Measurements from ENCODE around the gene PABPC1L.

Gene PABPC1L

DNA sequence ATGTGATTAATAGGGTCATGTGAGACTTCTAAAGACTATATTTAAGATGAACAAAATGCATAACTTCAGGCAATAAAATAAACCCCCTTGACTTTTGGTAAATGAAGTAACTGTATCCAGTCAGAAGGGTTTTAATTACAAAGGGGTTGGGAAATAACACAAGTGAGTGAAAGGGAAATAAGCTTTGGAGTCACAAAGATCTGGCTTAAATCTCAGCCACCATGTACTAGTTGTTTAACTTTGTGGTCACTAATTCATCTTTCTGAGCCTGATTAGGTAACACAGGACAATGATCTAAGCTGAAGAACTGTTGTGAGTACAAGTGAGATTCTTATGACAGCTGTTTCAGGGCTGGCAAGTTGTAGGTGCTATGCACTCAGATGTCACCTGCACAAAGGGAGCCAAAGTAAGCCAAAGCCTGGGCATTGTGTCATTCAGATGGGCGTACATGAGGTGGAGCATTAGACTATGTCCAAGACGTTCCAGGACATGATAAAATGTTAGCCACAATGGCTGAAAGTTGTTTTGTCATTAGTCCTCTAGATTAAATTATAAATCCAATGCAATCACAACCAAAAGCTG, 36.5 kb downstream of the PABPC1L start:
- DNase-seq = no peak

DNA sequence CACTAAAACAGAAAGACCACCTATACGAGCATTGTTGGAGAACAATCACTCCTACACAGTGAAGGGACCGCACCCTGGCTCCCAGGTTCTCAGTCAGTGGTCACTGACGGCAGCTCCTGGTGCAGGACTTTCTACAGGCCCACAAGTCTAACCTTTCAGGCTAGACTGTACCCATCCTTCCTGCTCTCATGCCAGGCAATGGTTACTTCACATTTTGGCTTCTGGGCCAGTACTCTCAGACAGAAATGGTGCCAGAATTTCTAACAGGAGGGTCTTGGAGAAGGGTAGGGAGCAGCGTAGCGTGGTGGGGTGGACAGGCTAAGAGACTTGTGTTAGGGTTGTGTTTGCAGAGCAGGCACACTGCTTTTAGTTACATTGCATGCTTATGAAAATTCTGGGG, 38.2 kb downstream of the PABPC1L start:
- no peak for DNase-seq

DNA sequence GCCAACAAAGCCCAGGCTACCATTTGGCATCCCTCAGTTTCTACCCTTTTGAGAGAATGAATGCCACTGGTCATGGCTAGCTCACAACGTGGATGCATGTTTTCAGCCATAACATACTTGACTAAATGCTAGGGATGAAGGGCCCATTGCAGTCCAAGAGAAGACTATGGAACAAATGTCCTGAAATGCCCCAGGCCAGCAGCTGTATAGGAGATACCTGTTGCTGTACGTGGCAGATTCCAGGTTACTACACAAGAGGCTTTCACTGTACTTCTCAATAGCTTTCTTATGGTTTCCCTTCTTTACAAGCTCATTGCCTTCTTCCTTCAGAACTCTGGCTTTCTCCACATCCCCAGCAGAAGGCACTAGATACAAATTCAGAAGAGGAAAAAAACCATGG, 38.7 kb downstream of the PABPC1L start:
- DNase-seq = no peak

DNA sequence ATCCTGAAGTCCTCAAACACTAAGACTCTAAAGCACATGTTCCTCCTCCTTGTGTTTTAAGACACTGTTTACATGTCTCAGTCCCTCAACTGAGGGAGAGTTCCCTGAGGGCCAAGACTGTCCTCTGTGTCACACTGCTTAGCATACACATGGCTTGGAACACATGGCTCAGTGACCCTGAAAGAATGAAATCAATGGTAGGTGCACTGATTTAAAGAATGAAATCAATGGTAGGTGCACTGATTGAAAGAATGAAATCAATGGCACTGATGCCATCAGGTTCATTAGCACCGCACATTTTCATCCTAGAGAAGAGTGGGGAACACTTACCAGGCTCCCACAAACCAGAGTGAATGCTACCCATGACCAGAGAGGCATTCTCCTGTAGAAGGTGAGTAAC, 40.5 kb downstream of the PABPC1L start:
- DNase-seq = no peak

DNA sequence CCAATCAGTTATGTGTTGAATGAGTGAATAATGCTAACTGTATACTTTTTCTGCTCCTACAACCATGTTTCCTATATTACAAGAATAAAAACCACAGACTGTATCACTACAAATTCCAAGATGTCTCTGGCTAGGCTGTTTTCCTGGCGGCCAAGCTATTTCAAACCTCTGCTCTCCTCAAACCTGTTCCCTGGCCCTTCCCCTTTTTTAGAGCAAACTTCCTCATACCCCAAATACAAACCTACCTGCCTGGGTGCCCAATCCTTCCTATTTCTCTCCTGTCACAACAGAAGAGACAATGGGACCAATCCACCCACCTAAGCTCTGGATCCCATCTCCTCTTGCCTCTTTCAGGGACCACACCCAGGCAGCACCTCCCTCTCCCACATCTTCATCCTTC, 42.9 kb downstream of the PABPC1L start:
- no peak for DNase-seq

DNA sequence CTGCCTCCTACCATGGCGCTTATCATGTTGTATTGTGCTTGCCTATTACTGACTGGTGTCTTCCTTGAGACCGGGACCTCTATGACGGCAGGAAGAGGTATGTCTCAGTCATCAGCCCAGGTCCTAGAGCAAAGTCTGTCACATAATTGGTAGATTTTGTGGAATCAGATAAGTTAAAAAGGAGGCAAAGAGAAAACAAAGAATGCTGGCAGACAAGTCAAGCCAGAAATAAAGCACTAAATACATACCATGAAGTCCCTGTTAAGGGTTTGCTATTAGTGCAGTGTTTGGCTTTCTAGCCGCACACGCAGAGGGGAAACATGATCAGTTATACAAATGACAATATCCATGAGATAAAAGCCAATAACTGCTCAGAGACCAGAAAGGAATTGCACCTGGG, 44.4 kb downstream of the PABPC1L start:
- no peak for DNase-seq

DNA sequence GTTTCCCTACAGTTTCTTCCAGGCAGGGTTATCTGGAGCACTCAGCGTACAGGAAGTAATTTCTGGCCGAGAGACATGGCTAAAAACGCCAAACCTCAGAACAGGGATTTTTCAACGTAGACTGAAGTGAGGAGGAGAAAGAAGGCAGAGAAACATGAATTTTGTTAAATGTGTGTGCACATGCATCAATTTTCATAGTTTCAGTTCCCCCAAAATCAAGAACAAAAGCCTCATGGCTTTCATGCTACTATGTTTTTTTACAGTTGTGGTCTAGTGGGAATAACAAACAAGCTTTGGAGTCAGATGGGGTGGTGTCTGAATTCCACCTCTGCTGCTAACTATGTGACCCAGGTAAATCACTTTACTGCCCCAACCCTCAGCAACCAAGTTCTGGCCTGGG, 45.4 kb downstream of the PABPC1L start:
- no peak for DNase-seq

DNA sequence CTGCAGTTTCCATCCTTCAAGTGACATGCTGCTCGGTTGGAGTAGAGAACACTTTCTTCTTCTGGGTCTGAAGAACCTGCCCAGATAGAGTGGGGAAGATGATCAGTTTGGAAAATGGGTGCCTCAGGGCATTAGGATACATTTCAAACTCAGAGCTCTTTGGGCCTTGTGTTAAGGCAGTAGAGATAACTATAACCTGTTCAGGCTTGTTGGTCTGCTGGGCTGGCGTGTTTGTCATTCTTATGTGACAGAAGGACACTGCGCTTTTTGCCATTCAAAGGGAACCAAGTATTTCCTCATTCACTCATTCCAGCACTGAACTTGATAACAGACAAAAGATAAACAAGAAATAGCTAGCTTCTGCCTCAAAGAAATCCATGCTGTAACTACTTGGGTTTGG, 46.5 kb downstream of the PABPC1L start:
- DNase-seq = no peak

DNA sequence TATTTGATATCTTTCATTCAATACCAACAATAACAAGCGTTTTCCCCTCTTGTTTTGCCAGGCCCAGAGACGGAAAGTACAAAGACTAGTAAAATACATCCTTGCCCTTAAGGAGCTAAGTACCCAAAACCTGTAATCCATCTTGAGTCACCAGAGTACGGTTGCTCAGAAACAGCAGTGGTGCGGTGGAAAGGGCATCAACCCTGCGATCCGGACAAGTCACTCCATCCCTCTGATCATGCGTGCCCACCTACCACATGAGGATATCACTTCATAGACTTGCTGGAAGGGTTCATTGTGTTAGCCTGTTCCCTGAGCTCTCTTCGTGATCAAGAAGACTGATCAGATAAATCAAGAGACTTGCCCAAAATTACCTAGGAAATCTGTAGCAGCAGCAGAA, 48.4 kb downstream of the PABPC1L start:
- no peak for DNase-seq

DNA sequence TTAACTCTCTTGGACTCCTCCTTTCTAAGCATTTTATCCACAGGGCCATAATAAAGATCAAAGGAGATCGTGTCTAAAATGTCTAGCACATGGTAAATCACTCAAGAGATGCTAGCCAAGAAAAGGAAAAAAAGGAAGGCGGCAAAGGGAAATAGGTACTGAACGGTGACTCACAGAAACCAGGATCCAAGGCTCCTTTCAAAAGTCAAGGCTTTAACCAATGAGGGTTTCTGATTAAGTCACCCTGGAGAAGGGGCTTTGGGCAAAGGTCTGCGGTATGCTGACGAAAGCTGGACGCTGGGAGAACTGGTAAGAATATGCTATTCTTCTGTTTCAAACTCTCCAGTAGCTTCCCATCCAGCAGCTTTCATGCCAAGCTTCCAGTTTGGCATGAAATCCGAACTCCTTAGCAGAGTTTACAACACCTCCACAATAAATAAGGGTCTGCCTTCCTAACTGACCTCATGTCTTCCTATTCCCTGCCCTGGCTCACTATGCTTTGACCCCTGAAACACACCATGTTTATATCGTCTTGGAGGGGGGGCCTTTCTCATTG, 49.3 kb downstream of the PABPC1L start:
- DNase-seq = no peak

DNA sequence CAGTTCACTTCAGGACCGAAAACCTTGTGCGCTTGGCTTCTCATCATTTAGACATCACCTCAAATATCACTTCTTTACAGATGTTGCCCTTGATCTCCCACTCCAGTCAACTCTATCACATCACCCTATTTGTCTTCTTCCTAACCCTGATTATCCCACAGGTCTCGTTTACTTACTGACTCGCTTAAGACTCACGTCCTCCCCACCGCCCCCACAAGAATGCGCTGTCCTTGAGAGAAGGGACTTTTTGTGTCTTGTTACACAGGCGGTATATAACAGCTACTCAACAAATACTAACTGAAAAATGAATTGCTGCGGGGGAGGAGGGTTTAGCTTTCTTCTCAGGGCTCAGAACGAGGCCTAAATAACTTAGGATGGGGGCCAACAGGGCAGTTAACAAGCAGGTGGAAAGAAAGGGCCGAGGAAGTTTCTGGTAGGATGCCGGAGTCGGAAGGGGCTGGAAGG, 49.8 kb downstream of the PABPC1L start:
- DNase-seq = no peak

DNA sequence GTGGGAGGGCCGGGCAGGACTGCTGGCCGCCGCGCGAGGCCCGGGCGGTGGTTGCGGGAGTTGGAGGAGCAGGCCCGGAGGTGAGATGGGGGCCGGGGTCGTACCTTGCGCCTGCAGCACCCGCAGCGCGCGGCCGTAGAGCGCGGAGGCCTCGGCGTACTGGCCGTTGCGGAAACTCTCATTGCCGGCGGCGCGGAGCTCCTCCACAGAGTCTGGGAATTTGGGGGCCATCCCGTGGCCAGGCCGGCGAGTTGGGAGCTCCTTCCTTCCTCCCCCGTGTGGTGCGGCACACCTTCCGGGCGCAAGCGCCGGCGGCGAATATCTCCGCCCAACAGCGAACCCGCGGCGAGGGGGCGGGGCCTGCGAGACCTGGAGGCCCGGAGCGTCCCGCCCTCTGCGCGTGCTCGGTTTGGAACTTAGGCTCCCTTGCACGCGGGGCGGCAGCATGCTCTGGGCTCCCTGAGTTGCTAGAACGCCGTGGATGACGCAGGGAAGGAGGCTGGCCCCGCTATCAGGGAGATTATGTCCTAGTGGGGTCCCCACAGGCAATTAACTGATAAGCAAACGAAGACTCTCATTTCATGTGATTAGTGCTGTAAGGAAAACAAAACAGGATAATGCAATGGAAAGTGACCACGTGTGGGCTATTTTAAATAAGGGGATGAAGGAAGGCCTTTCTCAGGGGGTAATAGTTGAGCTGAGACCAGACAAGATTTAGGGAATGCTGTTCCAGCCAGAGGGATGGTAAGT, 50.4 kb downstream of the PABPC1L start, which contains the start of gene TOMM34:
TOMM34 (minus strand) TSS at position 295 of the 750 bp plus-strand sequence; CDS start at position 231, 64 bp downstream.
- peak; percentile 76 to 80 for DNase-seq

DNA sequence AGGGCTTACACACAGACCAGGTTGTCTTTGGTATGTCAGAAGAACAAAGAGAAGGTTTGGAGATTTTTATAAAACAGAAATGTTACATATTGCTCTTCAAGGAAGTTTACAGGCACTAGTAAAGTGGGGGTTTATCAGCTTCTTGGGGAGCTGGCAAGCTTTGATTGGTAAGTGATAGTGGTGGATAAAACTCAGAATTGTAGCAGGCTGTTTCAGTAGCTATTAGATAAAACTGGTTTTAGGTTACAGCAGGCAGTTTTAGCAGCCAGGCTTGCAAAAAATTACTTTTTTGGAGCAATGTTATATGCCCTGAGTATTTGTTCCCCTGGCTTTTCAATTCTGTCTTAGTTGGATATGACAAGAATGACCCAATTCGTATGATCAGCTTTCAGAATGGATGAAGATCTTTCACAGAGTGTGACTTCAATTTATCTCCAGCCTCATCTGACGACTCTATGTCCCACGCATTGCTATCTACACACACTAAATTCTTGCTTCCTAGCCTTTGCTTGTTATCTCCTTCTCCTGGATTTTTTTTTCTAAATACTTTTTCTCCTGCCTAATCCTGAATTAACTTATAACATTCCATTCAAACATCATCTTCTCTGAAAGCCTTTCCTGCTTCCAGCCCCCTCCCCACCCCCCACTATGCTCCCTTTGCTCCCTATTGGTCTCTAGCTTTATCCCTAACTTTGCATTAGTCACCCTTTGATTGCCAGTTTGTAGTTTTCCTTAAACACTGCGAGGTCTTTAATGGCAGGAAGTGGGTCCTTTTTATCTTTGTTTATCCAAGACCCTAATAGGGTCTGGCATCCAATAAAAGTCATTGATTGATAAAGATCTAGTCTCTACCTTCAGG, 51.4 kb downstream of the PABPC1L start:
- no peak for DNase-seq

DNA sequence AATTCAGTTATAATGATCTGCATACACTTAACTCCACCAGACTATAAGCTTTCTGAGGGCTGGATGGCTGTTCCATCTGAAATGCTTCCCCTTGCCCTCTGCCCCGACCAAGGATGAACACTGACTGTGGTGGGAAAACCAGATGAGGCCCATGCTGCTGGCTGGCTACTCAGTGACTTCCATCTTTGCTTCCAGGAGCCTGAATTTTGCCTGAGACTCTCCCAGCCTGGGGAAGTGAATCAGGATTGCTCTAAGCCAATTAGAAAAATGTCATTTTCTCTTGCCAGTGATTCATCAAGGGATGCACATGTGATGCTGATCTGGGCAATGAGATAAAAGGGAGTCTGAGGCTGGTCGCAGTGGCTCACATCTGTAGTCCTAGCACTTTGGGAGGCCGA, 52.0 kb downstream of the PABPC1L start:
- no peak for DNase-seq

DNA sequence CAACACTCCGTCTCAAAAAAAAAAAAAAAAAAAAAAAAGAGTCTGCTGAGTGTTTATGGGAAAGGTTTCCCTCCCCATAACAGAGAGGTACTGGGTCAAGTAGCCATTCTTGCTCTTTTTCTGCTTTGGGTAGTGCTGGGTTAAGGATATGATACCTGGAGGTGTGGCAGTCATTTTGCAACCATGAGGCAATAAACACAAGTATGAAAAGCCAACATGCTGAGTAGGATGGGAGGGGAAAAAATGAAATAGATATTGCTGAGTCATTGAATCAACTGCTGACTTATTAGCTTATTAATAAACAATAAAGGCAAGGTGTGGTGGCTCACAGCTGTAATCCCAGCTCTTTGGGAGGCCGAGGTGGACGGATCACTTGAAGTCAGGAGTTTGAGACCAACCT, 52.6 kb downstream of the PABPC1L start:
- DNase-seq = no peak

DNA sequence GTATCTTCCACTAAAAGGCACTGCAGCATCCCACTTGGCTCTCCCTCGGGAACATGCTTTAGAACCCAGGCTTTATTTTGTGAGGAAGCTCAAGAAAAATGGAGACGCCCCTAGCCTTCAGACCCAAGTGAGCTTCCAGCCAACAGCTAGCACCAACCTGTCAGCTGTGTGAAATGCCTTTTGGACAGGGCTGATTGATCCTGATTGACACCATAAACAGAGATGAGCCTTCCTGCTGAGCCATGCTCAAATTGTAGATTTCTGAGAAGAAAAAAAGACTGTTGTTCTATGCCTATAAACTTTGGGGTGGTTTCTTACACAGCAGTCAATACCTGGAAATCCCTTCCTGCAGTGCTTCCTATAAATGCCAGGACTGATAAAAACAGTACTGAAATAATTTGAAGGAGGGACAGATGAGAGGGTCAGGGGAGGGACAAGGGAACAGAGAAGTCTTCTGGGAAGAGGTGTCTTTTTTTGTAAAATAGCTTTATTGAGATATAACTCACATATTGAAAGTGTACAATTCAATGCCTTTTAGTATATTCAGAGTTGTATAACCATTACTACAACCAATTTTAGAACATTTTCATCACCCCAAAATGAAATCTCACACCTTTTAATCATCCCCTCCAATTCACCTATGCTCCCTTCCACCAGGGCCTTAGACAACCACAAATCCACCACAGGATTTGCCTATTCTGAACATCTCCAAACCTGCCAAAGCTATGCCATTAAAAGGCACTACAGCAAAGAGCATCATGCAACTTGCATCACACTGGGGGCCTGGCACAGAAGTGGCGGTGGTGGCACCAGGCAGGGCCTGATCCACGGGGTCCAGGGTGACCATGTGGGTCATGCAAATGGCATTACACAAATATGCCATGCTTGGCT, 53.7 kb downstream of the PABPC1L start:
- DNase-seq = no peak

DNA sequence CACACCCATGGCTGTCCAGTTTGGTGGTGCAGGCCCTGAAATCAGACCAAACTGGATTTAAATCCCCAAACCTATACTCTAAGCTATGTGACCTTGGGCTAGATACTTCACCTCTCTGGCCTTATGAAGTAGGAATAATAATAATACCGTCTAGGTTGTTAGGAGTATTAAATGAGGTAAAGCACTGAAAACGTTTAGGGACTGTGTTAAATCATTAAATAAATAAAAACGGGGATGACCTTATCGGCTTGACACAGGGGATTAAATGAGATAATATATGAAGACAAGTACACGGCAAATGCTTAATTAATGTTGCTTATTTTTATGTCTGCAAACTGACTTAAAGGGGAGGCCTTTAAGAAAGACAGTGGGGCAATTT, 55.8 kb downstream of the PABPC1L start:
- DNase-seq = no peak

DNA sequence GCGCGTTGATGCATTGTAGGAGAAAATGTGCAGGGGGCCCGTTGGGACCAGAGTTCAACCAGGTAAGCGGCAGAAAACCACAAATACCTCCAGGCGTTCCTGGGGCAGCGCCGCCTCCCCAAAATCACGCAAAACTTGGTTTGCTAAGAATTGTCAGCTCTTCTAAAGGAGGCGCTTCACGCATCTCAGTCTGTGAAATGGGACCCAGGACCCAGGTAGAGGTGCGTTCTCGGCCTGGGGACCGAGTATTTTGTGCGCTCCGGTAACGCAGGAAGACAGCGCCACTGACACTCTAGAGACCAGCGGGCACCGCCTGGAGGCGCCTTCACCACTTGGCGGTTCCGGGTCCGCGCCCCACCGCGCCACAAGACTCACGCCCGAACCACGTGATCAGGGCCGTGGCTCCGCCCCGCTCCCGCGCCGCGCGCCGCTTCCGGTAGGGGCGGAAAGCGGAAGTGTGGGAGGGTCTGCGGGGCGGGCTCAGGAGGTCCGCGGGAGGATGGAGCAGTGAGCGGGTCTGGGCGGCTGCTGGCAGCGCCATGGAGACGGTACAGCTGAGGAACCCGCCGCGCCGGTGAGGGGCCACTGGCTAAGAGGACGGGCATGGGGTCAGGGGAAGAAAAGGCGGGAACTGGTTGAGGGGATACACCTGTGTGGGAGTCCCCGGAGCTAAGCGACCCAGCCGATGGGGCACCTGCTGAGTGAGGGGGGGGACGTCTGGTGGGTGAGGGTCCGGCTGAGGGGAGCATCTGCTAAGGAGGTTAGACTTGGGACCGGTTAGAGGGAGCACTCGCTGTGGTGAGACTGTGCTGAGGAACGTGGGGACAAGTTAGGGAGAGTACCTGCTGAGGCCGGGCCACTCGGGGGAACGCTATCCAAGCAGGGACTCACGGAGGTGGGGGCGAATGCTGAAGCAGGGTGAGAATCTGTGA, 56.4 kb downstream of the PABPC1L start, which contains the start of gene STK4:
STK4 (plus strand) TSS at position 483 of the 932 bp plus-strand sequence; CDS start at position 540, 57 bp downstream.
- peak; percentile 83 to 84 for DNase-seq

DNA sequence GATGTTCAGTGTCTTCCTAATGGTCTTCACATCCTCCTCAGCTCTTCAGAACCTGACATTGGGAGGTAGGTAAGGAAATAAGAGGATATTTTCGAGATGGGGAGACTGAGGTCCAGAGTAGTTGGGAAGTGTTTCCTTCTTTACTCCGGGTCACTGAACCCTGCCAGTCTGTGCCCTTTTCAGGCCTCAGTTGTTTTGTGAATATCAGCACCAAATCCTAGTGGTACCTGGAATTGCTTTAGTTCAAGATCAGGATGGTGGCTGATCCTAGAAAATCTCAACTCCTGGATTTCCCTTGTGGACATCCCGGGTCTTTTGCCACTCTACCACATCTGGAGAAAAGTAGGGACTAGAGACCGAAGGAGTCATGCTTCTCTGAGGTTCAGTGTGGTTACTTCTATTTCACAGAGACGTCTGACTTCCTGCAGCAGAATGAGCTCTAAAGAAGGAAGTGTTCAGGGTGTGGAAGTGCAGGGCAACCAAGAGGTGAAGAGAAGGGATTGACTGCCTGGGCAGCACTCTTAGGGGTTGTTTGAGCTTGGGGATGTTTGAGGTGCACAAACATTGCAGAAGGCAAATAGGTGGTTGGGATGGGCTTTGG, 57.4 kb downstream of the PABPC1L start:
- DNase-seq = peak in 1 of 2 donors; percentile 86

DNA sequence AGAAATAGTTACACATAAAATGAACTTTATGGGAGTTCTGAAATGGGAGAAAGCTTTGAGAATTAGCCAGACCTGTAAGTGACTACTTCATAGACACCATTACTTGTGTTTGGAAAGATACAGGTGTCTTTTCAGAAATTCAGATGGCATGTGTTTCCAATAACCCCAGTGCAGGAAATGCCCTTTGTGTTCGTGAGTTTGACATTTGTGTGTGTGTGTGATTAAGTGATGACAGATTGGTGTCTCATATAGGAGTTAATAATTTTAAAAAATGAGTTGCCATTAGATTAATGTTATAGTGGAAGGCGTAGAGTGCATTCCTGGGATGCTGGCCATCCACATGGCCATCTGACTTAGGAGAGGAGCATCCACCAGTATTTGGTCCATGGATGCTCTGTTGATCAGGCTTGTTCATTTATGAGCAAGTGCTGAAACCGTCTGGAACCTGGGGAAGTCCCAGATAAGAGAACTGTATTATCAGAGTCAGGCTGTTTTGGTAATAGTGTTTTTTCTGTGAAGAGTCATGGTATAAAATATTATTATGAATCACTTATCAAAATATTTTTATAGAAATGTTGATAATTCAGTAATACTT, 59.5 kb downstream of the PABPC1L start:
- DNase-seq = no peak
